Measurements from ENCODE around the gene KIF5B.

KIF5B gene

DNA sequence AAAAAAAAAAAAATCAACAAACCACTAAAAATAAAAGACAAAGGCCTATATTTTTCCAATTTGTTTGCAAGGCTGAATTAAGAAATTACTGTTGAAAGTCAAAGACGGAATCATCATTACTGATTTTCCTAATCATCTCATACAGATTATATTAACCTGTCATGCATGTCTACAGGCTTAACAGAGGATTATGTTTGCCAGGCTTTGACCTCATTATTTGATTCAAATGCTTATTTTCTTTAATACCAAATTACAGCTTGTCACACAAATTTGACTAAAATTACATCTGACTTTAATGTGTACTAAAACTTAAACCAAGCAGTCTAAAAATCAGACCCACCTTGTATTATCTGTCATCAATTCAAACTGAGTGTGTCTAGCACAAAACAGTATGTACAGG lies 21.2 kb downstream of the KIF5B start:
- no peak for DNase-seq
- Histone ChIP-seq H2BK5ac (ENCODE audit: low read depth, low read length, poor library complexity) (no peak overlapping the region), H4K91ac (ENCODE audit: low read depth, low read length) (no peak overlapping the region), H3K79me2 (ENCODE audit: control insufficient read depth, insufficient read depth, low read length, poor library complexity) (no peaks in the 10 kb centered on the region), H3K18ac (ENCODE audit: low read length) (no peak overlapping the region), H3K27ac (ENCODE audit: low read depth, low read length) (no peak overlapping the region), H3K9ac (ENCODE audit: low read length) (no peak overlapping the region), H3K4ac (ENCODE audit: low read depth, low read length) (no peak overlapping the region), H3K79me1 (ENCODE audit: low read length) (no peaks in the 10 kb centered on the region), H2BK12ac (ENCODE audit: low read length) (no peak overlapping the region), H2AK5ac (ENCODE audit: low read length) (no peak overlapping the region), H2BK120ac (ENCODE audit: insufficient read depth, low read length, poor library complexity) (no peak overlapping the region), H3K4me2 (ENCODE audit: low read length) (no peak overlapping the region), H3K4me3 (ENCODE audit: low read depth, low read length) (no peak overlapping the region), H2AFZ (ENCODE audit: insufficient read depth, low read length, poor library complexity) (no peak overlapping the region), H3K36me3 (ENCODE audit: control insufficient read depth in 1 of 2, insufficient read depth in 2 of 2, low read length in 2 of 2) (peaks cover 13 to 21% of the 10 kb centered on the region in 2 experiments), H3K9me3 (ENCODE audit: insufficient read depth, low read depth, low read length) (no peaks in the 10 kb centered on the region), H4K12ac (ENCODE audit: low read depth, low read length) (no peak overlapping the region), H4K8ac (ENCODE audit: low read depth, low read length) (no peak overlapping the region), H3K27me3 (ENCODE audit: insufficient read depth, low read length) (no peaks in the 10 kb centered on the region), H3K23ac (ENCODE audit: low read length) (no peak overlapping the region), H3K14ac (ENCODE audit: low read length) (no peak overlapping the region), H3K4me1 (ENCODE audit: control insufficient read depth in 1 of 2, insufficient read depth in 2 of 2, low read length in 2 of 2) (no peaks in the 10 kb centered on the region)
- no CpG with 5 or more reads among the region's 1 CpG for WGBS (ENCODE audit: extremely low coverage, insufficient coverage, insufficient read length)

- Histone ChIP-seq H3K23ac (ENCODE audit: low read length) (no peak overlapping the region), H3K18ac (ENCODE audit: low read length) (no peak overlapping the region), H3K79me2 (ENCODE audit: control insufficient read depth, insufficient read depth, low read length, poor library complexity) (no peaks in the 10 kb centered on the region), H2AFZ (ENCODE audit: insufficient read depth, low read length, poor library complexity) (no peak overlapping the region), H4K12ac (ENCODE audit: low read depth, low read length) (no peak overlapping the region), H3K27me3 (ENCODE audit: insufficient read depth, low read length) (no peaks in the 10 kb centered on the region), H3K9me3 (ENCODE audit: insufficient read depth, low read depth, low read length) (no peaks in the 10 kb centered on the region), H2BK5ac (ENCODE audit: low read depth, low read length, poor library complexity) (no peak overlapping the region), H3K4me2 (ENCODE audit: low read length) (no peak overlapping the region), H3K27ac (ENCODE audit: low read depth, low read length) (no peak overlapping the region), H4K8ac (ENCODE audit: low read depth, low read length) (no peak overlapping the region), H3K9ac (ENCODE audit: low read length) (no peak overlapping the region), H3K4ac (ENCODE audit: low read depth, low read length) (no peak overlapping the region), H2AK5ac (ENCODE audit: low read length) (no peak overlapping the region), H3K79me1 (ENCODE audit: low read length) (no peaks in the 10 kb centered on the region), H2BK12ac (ENCODE audit: low read length) (no peak overlapping the region), H3K4me1 (ENCODE audit: control insufficient read depth in 1 of 2, insufficient read depth in 2 of 2, low read length in 2 of 2) (no peaks in the 10 kb centered on the region), H3K4me3 (ENCODE audit: low read depth, low read length) (no peak overlapping the region), H4K91ac (ENCODE audit: low read depth, low read length) (no peak overlapping the region), H3K36me3 (ENCODE audit: control insufficient read depth in 1 of 2, insufficient read depth in 2 of 2, low read length in 2 of 2) (peaks cover 14 to 24% of the 10 kb centered on the region in 2 experiments), H3K14ac (ENCODE audit: low read length) (no peak overlapping the region), H2BK120ac (ENCODE audit: insufficient read depth, low read length, poor library complexity) (no peak overlapping the region)
- DNase-seq, result no peak
- no CpG with 5 or more reads among the region's 5 CpGs for WGBS (ENCODE audit: extremely low coverage, insufficient coverage, insufficient read length)
Measured at GRCh38 chr10:32033171-32033570, 23.1 kb downstream of the KIF5B start.

DNA sequence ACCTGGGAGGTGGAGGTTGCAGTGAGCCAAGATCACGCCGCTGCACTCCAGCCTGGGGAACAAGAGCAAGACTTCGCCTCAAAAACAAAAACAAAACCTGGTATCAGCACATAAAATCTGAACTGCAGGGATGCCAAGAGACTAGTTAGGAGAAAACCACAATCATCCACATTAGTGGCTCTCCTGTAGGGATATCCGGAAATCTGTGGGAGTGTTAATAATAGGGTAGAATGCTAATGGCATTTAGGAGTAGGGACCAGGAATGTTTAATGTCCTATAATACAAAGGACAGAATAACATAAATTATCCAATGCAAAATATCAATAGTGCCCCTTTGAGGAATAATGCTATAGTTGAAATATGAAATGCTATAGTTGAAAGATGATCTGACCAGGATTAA lies 24.3 kb downstream of the KIF5B start:
- Histone ChIP-seq H3K36me3 (ENCODE audit: control insufficient read depth in 1 of 2, insufficient read depth in 2 of 2, low read length in 2 of 2) (peaks cover 17 to 27% of the 10 kb centered on the region in 2 experiments), H2AFZ (ENCODE audit: insufficient read depth, low read length, poor library complexity) (no peak overlapping the region), H3K79me1 (ENCODE audit: low read length) (no peaks in the 10 kb centered on the region), H2BK5ac (ENCODE audit: low read depth, low read length, poor library complexity) (no peak overlapping the region), H3K18ac (ENCODE audit: low read length) (no peak overlapping the region), H4K91ac (ENCODE audit: low read depth, low read length) (no peak overlapping the region), H2AK5ac (ENCODE audit: low read length) (no peak overlapping the region), H3K4me3 (ENCODE audit: low read depth, low read length) (no peak overlapping the region), H3K27me3 (ENCODE audit: insufficient read depth, low read length) (no peaks in the 10 kb centered on the region), H3K79me2 (ENCODE audit: control insufficient read depth, insufficient read depth, low read length, poor library complexity) (no peaks in the 10 kb centered on the region), H3K23ac (ENCODE audit: low read length) (no peak overlapping the region), H3K9me3 (ENCODE audit: insufficient read depth, low read depth, low read length) (no peaks in the 10 kb centered on the region), H3K14ac (ENCODE audit: low read length) (no peak overlapping the region), H2BK12ac (ENCODE audit: low read length) (no peak overlapping the region), H3K27ac (ENCODE audit: low read depth, low read length) (no peak overlapping the region), H4K12ac (ENCODE audit: low read depth, low read length) (no peak overlapping the region), H3K4me2 (ENCODE audit: low read length) (no peak overlapping the region), H3K4me1 (ENCODE audit: control insufficient read depth in 1 of 2, insufficient read depth in 2 of 2, low read length in 2 of 2) (no peaks in the 10 kb centered on the region), H3K4ac (ENCODE audit: low read depth, low read length) (peak overlapping the region; percentile 55), H4K8ac (ENCODE audit: low read depth, low read length) (no peak overlapping the region), H3K9ac (ENCODE audit: low read length) (no peak overlapping the region), H2BK120ac (ENCODE audit: insufficient read depth, low read length, poor library complexity) (no peak overlapping the region)
- no peak for DNase-seq
- WGBS (ENCODE audit: extremely low coverage, insufficient coverage, insufficient read length), result no CpG with 5 or more reads among the region's 4 CpGs

GRCh38 chr10:32031424-32031823 lies 24.8 kb downstream of the KIF5B start:
- Histone ChIP-seq H3K9me3 (ENCODE audit: insufficient read depth, low read depth, low read length) (no peaks in the 10 kb centered on the region), H3K14ac (ENCODE audit: low read length) (no peak overlapping the region), H3K18ac (ENCODE audit: low read length) (no peak overlapping the region), H3K79me2 (ENCODE audit: control insufficient read depth, insufficient read depth, low read length, poor library complexity) (no peaks in the 10 kb centered on the region), H3K4me2 (ENCODE audit: low read length) (no peak overlapping the region), H4K12ac (ENCODE audit: low read depth, low read length) (no peak overlapping the region), H3K4me3 (ENCODE audit: low read depth, low read length) (no peak overlapping the region), H3K4me1 (ENCODE audit: control insufficient read depth in 1 of 2, insufficient read depth in 2 of 2, low read length in 2 of 2) (no peaks in the 10 kb centered on the region), H3K79me1 (ENCODE audit: low read length) (no peaks in the 10 kb centered on the region), H3K4ac (ENCODE audit: low read depth, low read length) (no peak overlapping the region), H3K23ac (ENCODE audit: low read length) (no peak overlapping the region), H2BK120ac (ENCODE audit: insufficient read depth, low read length, poor library complexity) (no peak overlapping the region), H4K91ac (ENCODE audit: low read depth, low read length) (no peak overlapping the region), H4K8ac (ENCODE audit: low read depth, low read length) (no peak overlapping the region), H2BK5ac (ENCODE audit: low read depth, low read length, poor library complexity) (no peak overlapping the region), H3K36me3 (ENCODE audit: control insufficient read depth in 1 of 2, insufficient read depth in 2 of 2, low read length in 2 of 2) (peaks cover 17 to 27% of the 10 kb centered on the region in 2 experiments), H2AK5ac (ENCODE audit: low read length) (no peak overlapping the region), H3K27me3 (ENCODE audit: insufficient read depth, low read length) (no peaks in the 10 kb centered on the region), H3K27ac (ENCODE audit: low read depth, low read length) (no peak overlapping the region), H2BK12ac (ENCODE audit: low read length) (no peak overlapping the region), H2AFZ (ENCODE audit: insufficient read depth, low read length, poor library complexity) (no peak overlapping the region), H3K9ac (ENCODE audit: low read length) (no peak overlapping the region)
- no CpG with 5 or more reads among the region's 6 CpGs for WGBS (ENCODE audit: extremely low coverage, insufficient coverage, insufficient read length)
- DNase-seq, result no peak

All from trophoblast cell (in vitro differentiated cells and primary cell).